M059J (cell line): ENCODE data around the gene CALD1. TPM values are rescaled to one million over a fixed set of nuclear protein-coding genes. Genes with fewer than 3 reads are reported as not detected.
"Not testable (repeated sequence)": the region's sequence is repeated elsewhere in the genome, so short reads cannot be mapped to it uniquely, and the experiment has no call there.

ENCODE experiments used
- DNase-seq: peaks from one replicate; pipeline ENCODE4 v3.0.0-alpha.2; 2012; ENCODE audit warnings: low read depth
- total RNA-seq: library from RNA; depleted of rRNA; stranded (reverse); fragments of >200 nt; shearing (Covaris generic); gene quantifications from 2 replicates; pipeline ENCODE4 v1.2.3, GENCODE V29; 2014

CALD1 gene
- total RNA-seq, 1 experiment from 2014 or later, result 296 TPM

DNA sequence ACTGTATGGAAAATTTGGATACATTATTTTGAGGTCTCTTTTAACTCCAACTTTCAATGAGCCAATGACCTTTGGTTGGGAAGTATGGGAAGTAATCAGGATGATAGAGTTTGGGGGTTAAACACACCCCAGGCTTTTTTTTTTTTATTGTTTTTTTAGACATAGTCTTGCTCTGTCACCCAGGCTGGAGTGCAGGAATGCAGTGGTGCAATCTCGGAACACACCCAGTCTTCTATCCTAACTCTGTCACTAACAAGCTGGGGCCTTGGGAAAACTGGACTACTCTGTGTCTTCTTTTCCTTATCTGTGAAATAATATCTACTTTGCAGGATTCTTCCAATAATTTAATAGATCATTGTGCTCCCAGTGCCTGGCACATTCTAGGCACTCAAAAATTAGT is 169.3 kb downstream of the CALD1 start:
- DNase-seq, result no peak

DNA sequence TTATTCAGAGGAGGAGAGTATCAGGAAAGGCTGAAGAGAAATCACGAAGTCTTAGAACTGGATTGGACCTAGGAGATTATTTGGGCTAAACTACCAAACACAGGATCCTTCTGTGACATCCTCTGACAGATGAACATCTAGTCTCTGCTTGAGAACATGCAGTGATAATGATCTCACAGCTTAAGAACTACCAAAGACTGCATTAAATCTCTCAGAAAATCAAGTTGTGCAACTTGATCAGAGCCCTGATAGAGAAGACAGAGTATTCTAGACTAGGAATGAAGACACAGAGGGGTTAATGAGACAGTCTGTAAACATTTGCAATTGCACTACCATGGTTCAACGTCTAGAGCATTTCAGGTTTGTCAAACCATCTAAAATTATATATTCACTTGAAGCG is 169.7 kb downstream of the CALD1 start:
- no peak for DNase-seq

DNA sequence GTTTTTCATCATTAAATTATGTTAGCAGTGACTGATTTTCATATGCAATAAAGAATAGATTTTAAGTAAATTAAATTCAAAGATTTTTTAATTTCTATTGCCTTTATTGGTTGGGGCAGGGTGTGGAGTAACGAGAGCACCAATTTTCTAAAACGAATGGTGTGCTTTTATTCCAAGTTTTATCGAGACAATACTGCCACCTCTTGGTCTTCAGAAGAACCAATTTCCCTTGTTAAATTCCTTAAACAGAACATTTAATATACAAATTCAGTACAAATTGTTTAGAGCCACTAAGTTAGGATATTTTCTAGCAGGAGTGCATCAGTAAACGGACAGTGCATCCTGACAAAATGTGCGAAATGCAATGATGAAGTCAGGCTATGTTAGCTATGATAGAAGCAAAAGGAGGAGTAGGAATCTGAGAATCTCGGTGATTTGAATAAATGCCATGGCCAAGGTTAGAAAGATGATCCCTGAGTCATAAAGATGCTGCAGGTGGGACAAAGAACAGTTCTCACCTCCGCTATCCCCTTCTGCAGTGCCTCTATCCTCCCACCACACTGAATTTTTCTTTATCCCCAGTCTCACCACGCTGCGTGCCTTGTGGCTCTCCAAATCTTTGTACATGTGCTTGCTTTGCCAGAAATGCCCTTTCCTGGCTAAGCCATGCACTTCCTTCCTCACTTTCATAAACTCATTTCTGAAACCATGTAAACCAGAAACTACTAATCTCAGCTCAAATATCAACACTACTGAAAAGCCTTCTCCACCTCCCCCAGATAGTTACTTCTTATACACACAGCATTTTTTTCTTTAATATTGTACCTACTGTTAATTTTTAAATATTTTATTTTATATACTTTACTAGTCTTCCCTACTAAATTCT is 175.0 kb downstream of the CALD1 start:
- DNase-seq, result peak; percentile 46

DNA sequence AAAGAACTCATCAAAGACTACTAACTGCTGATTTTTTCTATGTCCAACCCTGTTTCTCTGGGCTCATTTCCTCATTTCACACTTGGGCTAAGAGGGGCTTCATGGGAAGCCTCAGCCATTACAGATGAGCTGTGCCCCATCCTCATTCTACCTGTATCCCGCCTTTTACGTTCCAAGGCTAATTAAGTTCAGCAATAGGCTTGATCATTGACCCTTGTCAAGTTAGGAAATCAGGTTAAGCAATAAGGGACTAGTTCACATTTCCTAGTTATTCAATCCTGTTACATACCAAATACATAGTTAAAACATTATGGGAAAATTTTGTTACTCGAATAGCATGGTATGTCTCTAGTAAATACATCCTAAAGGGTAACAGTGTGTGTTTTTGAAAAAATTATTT is 177.6 kb downstream of the CALD1 start:
- no peak for DNase-seq

DNA sequence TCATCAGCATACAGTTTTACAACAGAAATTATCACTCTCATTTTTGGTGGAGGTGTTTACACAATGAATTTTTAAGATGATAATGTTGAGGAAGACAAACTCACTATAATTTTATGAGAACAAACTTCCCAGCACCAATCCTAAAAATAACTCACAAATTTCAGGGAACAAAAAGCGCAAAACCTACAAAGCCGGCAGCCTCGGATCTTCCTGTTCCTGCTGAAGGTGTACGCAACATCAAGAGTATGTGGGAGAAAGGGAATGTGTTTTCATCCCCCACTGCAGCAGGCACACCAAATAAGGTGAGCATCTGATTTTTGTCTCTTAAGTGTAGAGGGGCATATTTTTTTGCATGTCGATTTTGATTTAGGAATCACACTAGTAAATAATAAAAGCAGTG is 180.4 kb downstream of the CALD1 start:
- DNase-seq, result no peak

DNA sequence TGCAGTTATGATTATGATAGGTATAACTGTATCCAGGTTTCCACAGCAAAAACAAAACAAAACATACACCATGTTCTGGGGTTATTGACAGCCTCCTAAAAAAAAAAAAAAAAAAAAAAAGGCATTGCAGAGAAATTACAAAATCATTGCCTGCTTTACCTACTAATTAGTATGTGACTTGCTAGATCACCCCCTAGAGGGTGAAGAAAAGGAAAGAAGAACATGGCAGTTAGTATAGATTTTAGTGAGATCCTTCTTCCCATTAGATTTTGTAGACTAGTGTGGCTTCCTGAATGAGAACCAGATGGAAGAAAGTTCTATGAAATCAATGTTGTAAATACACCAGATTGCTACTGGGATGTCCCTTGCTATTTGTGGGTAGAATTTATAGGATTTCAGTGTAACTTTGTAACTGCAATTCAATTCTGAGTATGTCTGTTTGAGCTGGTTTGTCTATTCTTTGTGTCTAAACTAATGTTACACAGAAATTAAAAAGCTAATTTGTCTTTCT is 182.9 kb downstream of the CALD1 start:
- DNase-seq, result no peak

DNA sequence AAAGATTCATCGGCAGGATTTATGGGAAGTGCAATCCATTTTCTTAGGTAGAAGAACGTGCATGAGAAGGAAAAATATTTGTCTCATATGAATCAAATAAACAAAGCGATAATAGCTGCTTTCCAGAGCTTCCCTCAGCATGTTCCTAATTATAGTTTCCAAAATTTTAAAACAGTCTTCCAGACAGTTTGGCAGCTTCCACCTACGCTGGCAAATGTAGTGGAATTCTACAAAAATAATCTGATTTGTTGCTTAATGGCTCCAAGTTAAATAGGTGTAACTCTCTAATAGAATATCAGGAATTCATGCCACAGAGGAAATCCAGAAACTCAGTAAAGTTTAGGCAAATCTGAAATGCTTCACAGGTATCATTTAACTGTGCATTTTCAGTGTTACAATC is 183.6 kb downstream of the CALD1 start:
- no peak for DNase-seq

DNA sequence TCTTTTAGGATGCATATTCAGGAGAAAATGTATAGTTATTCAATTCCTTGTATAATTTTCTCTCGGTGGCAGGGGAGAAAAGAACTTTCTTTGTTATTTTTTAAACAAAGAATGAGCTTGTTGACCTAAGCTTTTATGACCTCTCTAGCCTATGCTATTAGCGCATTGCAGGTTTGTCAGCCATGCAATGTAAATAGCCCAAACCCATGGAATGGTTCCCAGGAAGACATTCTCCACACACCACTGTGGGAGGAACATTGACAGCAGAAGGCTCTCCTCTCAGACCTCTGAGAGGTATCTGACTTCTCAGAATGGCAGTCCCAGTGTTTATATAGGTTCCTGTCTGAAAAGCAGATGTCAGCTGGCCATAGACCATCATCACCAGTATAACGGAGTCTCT is 187.3 kb downstream of the CALD1 start:
- DNase-seq, result no peak

DNA sequence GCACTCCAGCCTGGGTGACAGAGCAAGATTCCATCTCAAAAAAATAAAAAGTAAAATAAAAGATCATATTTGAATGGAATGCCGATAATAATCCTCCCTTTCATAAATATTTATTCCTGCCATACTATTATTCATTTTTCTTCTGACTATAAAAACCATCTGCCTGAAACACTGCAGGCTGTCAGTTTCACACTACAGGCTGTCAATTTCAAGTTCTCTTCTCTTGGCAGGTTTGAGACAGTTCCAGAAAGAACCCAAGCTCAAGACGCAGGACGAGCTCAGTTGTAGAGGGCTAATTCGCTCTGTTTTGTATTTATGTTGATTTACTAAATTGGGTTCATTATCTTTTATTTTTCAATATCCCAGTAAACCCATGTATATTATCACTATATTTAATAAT is 188.7 kb downstream of the CALD1 start:
- no peak for DNase-seq

DNA sequence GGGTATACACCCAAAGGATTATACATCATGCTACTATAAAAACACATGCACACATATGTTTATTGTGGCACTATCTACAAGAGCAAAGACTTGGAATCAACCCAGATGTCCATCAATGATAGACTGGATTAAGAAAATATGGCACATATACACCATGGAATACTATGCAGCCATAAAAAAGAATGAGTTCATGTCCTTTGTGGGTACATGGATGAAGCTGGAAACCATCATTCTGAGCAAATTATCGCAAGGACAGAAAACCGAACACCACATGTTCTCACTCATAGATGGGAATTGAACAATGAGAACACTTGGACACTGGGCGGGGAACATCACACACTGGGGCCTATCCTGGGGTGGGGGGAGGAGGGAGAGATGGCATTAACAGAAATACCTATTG is 202.2 kb downstream of the CALD1 start:
- DNase-seq, result not testable (repeated sequence)

DNA sequence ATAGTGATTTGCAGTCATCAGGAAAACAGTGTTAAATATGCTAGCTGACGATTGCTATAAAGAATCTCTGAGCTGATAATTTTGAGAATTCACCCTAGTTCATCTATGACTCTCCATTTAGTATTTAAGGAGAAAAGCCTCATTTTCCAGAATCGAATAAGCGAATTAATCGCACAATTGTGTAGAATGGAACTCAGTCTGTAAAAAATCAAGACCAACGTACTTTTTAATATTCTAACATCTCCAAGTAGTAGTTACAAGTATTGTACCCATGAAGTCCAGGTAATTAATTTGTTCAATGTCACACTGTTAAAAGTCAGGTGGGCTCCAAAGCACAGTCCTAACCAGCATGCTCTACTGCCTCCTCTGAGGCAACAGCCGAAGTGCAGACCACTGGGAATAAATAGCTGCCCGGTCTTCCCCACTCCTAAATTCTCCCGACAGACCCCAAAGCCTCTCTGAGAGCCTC is 206.5 kb downstream of the CALD1 start:
- no peak for DNase-seq

DNA sequence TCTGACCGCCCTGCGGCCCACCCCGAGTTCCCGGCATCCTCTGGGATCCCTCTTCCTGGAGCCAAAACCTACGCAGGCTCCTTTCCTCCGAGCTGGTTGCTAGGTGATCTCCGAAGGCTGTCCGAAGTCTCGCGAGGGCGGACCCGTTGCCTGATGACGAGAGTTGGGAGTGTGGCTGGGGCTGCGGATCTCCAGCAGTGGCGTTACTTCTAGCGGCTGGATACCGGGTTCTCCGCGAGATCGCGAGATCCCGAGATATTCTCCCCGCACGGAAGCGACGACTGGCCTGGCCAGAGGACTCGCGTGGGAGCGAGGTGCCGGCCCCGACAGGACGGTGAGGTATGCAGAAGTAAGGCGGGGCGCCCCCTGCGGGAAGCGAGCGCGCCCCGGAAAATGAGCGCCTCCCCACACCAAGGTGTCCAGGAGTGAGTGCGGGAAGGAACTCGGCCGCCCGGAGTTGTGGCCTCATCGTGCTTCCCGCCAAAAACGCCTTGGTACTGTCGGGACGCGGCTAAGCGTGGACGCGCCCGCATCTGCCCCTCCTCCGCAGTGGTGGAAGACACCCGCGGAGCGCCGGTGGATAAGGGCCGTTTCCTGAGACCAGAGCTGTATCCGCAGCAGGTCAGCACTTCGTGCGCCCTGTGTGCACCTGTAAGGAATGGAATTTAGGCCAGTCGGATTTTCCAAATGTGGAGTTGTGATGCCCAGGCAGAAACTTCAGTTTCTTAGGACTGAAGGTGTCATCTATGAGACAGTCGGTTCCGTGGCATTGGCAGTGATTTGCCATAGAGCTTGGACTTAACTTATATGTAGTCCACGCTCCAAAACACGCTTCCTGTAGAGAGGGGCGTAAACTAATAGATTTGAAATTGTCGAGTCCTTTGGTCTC is 207.2 kb downstream of the CALD1 start, which contains the start of gene AGBL3:
Gene AGBL3 (plus strand): TSS at position 146 of the 889 bp plus-strand sequence. CDS start 1,426 bp downstream, outside the sequence.
- DNase-seq, result peak; percentile 98

DNA sequence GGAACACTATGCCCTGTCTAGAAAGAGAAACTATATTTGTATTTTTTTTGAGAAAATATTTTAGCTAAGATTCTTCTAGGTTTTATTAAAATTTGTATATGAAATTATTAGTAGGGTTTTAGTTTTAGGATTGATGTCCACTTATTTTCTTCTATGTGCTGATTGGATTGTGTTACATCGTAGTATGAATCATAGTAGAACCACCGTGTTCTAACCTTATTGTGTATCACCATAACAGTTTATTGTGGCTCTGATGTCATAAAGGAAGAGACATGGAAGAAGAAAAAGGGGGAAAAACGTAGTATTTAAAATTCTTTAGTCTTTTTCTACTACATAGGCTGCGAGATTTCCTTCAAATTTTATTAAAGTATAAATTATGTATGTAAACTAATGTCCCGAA is 208.7 kb downstream of the CALD1 start:
- no peak for DNase-seq

DNA sequence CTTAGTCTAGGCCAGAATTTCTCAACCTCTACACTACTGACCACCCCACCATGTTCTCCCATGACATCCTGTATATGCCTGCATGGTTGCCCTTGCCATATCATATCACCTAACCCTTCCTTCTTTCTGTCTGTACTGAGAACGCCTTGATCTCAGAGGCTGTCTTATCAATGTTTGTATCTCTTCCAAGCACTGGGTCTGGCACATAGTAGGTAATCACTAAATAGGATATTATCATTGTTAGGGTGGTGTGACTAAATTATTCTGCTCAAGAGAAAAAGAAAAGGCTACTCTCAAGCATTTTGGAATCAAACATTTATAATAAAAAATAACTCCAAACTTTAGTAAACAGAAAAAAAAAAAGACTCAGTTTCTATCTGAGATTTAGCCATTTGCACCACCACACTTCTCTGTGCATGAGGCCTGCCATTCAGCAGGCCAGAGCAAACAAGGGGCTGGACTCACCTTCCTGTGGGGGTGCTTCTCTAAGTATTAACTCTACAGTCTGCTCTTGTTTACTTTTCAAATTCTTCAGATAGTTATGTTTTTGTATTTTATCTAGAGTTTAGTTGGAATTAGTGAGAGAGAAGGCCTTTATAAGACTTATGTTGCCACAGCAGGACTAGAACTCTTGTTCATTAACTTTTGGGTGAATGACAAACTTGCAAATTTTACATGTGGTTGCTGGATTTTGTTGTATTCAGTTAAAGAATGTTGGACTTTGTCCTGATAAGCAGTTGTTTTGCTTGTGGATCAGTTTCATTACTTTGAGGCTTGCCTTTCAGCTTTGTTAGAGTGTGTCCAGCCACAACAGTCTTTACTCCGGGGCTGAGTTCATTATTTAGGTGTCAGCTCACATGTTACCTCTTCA is 212.3 kb downstream of the CALD1 start:
- DNase-seq, result no peak

DNA sequence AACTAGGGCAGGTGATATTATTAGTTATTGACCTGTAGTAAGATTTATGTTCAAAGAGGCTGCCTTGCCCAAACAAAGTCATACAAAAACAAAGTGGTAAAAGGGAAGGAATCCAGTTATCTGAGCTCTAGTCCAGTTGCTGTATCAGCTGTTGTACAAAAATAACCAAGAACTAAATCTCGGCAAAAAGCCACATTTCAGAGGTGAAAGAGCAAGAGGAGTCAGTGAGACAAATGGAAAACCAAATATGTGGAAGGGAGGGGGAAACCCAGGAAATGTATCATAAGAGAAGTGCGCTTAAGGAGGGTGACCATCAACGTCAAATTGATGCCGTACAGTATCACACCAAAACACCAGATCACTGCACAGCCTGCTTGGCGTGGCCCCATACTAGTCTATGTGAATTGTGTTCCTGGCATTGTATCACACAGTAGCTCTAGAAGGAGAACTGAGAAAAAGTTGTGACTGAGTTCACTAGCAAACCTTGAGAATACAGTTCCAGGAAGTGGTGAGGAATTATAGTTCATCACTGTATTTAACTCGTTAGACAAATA is 213.3 kb downstream of the CALD1 start:
- no peak for DNase-seq

DNA sequence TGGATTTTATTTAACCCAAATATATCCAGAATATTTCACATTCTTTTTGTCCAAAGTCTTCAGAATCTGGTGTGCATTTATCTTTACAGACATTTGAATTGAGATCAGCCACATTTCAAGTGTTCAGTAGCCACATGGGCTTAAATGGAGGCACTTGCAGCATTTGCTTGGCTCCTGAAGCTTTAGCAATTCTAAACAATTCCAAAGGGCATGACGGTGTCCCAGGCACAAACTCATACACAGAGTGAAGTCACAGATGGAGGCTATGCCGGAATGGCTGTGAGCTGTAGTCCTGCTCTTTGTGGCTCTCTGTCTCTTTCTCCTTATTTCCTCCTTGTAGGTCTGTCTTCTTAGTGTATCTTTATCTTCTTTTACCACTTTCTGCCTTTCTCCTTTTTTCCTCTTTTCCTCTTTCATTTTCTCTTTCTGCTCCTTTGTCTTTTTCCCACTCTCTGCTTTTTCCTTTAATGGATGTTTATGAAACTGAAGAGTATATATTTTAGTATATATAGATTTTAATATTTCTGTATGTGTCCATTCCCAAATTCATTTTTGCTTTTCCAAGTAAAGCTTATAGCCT is 214.5 kb downstream of the CALD1 start:
- no peak for DNase-seq

DNA sequence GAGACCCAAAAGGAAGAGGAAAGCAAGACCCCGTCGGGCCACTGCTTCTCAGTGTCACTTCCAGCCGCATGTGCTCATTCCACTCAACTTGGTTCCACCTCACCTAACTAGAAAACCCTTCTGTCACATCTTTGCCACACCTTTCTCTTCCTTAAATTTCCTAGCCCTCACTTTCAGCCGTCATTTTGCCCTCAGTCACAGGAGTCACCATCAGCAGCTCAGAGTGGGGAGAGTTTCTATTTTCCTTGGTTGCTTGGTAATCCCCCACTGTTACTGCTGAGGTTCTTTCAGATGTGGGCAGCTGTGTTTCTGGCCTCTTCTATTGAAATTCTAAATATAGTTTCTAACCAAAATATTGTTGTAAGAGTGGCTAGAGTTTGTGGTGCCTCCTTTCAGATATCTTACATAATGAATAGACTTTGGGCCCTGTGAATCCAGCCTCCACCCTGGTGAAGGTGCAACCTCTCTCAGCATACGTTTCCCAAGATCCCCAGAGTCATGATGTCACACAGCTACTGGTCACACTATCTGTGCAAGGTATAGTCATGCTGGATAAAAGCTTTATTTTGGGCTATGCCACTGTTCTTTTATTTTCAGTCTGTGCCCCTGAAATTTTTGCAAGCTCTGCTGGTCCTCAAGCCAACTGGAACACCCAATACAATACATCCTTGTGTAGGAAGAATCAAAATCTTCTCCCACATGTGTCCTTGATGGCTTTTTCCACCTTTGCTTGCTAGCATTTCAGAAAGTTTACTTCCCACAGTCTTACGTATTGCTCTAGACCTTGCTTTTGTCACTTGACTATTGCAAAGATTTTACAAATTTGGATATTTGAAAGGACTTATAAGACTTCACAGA is 216.0 kb downstream of the CALD1 start:
- DNase-seq, result no peak

DNA sequence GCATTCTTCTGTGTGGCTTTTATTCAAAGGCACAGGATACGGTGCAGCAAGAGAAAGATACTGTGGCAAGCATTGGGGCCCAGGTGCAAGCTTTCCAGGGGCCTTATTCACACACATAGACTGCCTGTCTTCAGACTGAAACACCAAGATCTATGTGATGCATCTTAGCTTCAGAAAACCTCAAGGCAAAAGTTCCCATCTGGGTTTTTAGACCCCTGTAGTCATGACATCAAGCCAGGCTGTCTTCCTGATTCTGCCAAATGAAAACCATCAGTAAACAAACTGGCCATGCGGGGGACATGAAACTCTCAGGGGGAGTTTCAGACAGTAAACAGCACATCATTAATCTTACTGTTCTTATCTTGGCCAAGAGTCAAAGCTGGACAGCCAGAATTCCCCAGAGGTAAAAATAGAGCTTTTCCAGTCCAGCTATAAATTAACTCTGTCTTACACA is 216.7 kb downstream of the CALD1 start:
- DNase-seq, result peak; percentile 24

DNA sequence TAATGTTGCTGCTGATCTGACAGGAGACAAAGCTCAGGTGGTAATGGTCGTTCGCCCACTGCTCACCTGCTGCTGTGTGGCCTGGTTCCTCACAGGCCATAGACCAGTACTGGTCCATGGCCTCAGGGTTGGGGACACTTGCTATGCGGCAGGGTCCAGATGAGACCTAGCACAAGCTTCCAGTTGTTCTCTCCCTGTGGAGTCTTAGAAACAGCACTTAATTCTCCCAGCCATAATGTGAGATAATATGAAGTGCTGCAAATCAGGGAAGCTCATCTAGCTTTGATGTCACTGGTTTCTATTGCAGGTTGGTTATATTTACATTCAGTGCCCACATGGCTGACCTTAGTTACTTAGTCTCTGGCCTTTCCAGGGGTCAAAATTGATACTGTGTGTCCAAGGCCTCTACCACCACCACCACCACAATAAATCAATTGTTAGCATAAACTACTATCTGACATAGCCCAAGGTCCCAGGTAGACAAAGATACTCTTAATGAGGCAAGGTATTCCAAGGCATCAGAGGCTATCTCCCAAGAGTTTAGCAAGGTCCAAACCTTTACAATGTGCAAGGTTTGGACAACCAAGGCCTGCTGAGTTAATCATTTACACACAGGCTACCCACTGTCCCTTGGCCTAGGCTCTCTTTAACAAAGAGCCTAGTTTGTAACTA is 217.9 kb downstream of the CALD1 start:
- no peak for DNase-seq
